ENCODE data around the gene DDRGK1. TPM values are rescaled to one million over a fixed set of nuclear protein-coding genes. Genes with fewer than 3 reads are reported as not detected.

The DDRGK1 gene
- polyA plus RNA-seq, 2 of the 4 experiments (the other 2 are of a cell fraction): 87.4 to 120 TPM

DNA sequence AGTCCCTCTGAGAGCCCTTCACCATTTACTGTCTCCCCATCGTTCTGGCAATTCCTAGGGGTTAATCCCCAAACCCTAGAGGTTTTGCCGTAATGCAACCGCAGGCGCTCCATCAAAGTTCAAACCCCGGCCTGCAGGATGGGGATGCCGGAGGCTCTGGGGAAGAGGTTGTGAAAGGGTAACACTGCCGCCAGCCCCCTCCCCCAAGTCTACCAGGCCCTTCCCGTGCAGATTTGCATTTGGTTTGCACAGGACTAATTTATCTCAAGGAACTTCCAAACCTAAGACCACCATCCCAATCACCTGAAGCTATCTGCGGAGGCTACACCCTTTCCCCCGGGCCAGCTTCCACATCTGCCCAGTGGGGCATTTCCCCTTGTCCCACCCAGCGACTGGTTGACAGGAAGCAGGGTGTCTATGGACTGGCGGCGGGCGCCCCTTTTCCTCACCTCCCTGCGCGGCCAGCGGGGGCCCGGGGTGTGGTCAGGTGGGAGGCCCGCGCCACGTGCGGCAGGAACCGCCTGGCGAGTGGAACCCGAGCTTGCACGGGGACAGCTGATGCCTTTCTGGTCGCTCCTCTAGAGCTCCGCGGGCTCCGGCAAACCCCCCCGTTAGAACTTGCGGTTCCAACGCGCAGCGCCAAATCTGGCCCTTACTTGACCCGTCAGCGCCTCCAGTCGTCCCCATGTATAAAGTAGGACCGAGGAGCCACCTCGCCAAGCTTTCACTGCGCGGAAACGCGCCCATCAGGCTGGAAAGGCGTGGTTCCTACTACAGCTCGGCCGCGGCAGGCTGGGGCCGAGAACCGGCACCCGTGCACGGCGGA, 43.9 kb upstream of the DDRGK1 start (continued):
- TF ChIP-seq, protein P1, sequence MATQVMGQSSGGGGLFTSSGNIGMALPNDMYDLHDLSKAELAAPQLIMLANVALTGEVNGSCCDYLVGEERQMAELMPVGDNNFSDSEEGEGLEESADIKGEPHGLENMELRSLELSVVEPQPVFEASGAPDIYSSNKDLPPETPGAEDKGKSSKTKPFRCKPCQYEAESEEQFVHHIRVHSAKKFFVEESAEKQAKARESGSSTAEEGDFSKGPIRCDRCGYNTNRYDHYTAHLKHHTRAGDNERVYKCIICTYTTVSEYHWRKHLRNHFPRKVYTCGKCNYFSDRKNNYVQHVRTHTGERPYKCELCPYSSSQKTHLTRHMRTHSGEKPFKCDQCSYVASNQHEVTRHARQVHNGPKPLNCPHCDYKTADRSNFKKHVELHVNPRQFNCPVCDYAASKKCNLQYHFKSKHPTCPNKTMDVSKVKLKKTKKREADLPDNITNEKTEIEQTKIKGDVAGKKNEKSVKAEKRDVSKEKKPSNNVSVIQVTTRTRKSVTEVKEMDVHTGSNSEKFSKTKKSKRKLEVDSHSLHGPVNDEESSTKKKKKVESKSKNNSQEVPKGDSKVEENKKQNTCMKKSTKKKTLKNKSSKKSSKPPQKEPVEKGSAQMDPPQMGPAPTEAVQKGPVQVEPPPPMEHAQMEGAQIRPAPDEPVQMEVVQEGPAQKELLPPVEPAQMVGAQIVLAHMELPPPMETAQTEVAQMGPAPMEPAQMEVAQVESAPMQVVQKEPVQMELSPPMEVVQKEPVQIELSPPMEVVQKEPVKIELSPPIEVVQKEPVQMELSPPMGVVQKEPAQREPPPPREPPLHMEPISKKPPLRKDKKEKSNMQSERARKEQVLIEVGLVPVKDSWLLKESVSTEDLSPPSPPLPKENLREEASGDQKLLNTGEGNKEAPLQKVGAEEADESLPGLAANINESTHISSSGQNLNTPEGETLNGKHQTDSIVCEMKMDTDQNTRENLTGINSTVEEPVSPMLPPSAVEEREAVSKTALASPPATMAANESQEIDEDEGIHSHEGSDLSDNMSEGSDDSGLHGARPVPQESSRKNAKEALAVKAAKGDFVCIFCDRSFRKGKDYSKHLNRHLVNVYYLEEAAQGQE (IDR thresholded peaks at IDR 0.05): no peak
- TF ChIP-seq, protein P2, sequence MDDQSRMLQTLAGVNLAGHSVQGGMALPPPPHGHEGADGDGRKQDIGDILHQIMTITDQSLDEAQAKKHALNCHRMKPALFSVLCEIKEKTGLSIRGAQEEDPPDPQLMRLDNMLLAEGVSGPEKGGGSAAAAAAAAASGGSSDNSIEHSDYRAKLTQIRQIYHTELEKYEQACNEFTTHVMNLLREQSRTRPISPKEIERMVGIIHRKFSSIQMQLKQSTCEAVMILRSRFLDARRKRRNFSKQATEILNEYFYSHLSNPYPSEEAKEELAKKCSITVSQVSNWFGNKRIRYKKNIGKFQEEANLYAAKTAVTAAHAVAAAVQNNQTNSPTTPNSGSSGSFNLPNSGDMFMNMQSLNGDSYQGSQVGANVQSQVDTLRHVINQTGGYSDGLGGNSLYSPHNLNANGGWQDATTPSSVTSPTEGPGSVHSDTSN (IDR thresholded peaks at IDR 0.05): no peak
- no peak for TF ChIP-seq SMC3 (IDR thresholded peaks at IDR 0.05)
- TF ChIP-seq FOSB (CRISPR knock-in tag; IDR thresholded peaks at IDR 0.05): no peak
- no peak for TF ChIP-seq JUNB (IDR thresholded peaks at IDR 0.05)
- no peak for TF ChIP-seq ZSCAN20 (CRISPR knock-in tag; IDR thresholded peaks at IDR 0.05)
- no peak for TF ChIP-seq TFCP2L1 (CRISPR knock-in tag; IDR thresholded peaks at IDR 0.05)

DNA sequence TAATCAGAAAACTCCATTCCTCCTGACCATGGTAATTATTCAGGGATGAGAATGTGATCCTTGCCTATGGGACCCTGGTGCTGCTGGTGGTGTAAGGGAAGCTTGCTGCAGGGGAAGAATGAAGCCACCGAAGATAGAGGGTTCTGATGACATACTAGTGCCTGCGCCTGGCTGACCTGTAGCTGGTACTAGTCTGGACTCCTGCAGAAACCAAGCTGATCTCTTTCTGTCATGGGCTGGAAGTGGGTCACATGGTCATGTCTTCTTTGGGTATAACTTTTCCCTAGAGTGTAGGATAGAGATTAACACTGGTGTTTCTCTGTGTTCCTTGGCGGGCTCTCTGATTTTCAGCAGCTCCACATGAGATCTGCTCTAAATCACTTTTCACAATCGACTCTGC, 43.2 kb upstream of the DDRGK1 start:
- TF ChIP-seq CBX8 (IDR thresholded peaks at IDR 0.05) (no peak), CHD4 (IDR thresholded peaks at IDR 0.05; ENCODE audit: borderline replicate concordance) (no peak), MAZ (IDR thresholded peaks at IDR 0.05; ENCODE audit: borderline replicate concordance, low read depth, low read length) (no peak), ESRRA (IDR thresholded peaks at IDR 0.05; ENCODE audit: borderline replicate concordance, low read length) (no peak)
- TF ChIP-seq, protein P3, sequence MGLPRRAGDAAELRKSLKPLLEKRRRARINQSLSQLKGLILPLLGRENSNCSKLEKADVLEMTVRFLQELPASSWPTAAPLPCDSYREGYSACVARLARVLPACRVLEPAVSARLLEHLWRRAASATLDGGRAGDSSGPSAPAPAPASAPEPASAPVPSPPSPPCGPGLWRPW (IDR thresholded peaks at IDR 0.05): no peak
- FAIRE-seq (no peak), DNase-seq (ENCODE audit: low read depth in 1 of 2, low spot score in 1 of 2) (no peak), ATAC-seq (peak in 1 of 2 experiments; percentile 8; a peak in 1 of 6 replicates)
- Histone ChIP-seq H3K4me2 (no peak overlapping the region), H3K4me3 (no peak overlapping the region), H3K27ac (no peak overlapping the region), H3K4me1 (peaks cover 8% of the 10 kb centered on the region), H3K9me3 (no peaks in the 10 kb centered on the region)
- ChIA-PET CTCF (interaction anchor here (0.6 to 7.6 kb wide), 5 partner anchors 22 to 429 kb away, joined by 3 to 69 read pairs (median 5); no protein-coding TSS in a partner anchor), POLR2A (no interaction called here)
- WGBS (ENCODE audit: missing lambda C conversion rate): 88% methylated on average over 4 of the region's 4 CpGs

DNA sequence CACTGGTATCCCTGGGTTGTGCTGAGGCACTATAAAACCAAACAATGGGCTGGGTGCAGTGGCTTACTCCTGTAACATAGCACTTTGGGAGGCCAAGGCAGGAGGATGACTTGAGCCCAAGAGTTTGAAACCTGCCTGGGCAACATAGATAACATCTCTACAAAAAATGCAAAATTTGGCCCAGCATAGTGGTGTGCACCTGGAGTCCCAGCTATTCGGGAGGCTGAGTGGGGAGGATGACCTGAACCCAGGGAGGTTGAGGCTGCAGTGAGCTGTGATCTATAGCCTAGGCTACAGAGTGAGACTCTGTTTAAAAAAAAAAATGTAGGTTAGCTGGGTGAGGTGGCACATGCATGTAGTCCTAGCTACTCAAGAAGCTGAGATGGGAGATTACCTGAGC, 42.2 kb upstream of the DDRGK1 start:
- Histone ChIP-seq H3K4me3 (no peak overlapping the region), H3K4me2 (no peak overlapping the region), H3K27ac (no peak overlapping the region), H3K9me3 (no peaks in the 10 kb centered on the region), H3K4me1 (peaks cover 18% of the 10 kb centered on the region)
- TF ChIP-seq, protein P1 (IDR thresholded peaks at IDR 0.05): no peak
- TF ChIP-seq KDM1A (IDR thresholded peaks at IDR 0.05; ENCODE audit: low read depth) (no peak), KDM5A (IDR thresholded peaks at IDR 0.05) (no peak), JUNB (IDR thresholded peaks at IDR 0.05) (no peak), PHF8 (IDR thresholded peaks at IDR 0.05; ENCODE audit: borderline replicate concordance, low read depth) (no peak), FOSL2 (IDR thresholded peaks at IDR 0.05) (no peak), FOSL2 (CRISPR knock-in tag; IDR thresholded peaks at IDR 0.05) (no peak), CEBPB (IDR thresholded peaks at IDR 0.05) (no peak), CHD2 (IDR thresholded peaks at IDR 0.05; ENCODE audit: low read length, partially characterized antibody) (no peak), CHD4 (IDR thresholded peaks at IDR 0.05; ENCODE audit: borderline replicate concordance) (no peak), ZFP36 (IDR thresholded peaks at IDR 0.05; ENCODE audit: borderline replicate concordance, partially characterized antibody) (no peak)
- TF ChIP-seq, protein P2 (IDR thresholded peaks at IDR 0.05): no peak
- no peak for FAIRE-seq
- CTCF ChIA-PET: interaction anchor here (0.6 to 7.6 kb wide), 5 partner anchors 20 to 925 kb away, joined by 3 to 69 read pairs (median 3); no protein-coding TSS in a partner anchor
- ATAC-seq: no peak
- WGBS (ENCODE audit: missing lambda C conversion rate): 100% methylated on average over 1 of the region's 1 CpG
- POLR2A ChIA-PET: interaction anchor here (0.7 kb wide), 1 partner anchor 52 kb away, joined by 4 read pairs; no protein-coding TSS in a partner anchor
- no peak for DNase-seq (ENCODE audit: low read depth in 1 of 2, low spot score in 1 of 2)
